Measurements from ENCODE around the gene CD3D.
"Not testable (repeated sequence)": the region's sequence is repeated elsewhere in the genome, so short reads cannot be mapped to it uniquely, and the experiment has no call there.

The CD3D gene

DNA sequence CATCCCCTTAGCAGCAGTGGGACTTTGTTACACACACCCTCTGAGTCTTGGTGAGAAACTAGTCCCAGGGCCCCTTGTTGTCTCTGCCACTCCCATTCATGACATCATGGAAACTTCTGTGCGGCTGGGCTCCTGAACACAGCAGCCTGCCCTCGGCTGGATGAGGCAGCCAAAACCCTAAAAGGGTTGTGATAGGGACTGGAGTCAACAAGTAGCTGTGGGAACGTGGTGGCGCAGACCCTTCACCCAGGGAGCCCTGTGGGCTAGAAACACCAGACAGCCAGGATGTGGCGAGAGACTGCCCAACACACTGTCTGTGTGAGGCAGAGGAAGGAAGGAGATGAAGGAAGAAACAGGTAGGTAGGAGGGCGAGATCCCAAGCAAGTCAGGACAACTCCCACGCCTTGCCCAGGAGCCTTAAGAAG lies 3.9 kb downstream of the CD3D start:
- DNase-seq: no peak

DNA sequence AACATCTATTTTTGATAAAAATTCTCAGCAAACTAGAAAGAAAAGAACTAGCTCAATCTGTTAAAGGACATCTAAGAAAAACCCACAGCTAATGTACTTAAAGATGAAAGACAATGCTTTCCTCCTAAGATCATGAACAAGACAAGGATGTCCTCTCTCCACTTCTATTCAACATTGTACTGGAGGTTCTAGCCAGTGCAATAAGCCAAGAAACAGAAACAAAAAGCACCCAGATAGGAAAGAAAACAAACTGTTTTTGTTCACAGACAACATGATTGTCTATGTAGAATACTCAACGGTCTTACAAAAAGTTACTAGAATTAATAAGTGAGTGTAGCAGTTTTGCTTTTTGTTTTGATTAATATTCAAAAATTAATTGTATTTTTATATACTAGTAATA lies 7.8 kb downstream of the CD3D start:
- DNase-seq: no peak

DNA sequence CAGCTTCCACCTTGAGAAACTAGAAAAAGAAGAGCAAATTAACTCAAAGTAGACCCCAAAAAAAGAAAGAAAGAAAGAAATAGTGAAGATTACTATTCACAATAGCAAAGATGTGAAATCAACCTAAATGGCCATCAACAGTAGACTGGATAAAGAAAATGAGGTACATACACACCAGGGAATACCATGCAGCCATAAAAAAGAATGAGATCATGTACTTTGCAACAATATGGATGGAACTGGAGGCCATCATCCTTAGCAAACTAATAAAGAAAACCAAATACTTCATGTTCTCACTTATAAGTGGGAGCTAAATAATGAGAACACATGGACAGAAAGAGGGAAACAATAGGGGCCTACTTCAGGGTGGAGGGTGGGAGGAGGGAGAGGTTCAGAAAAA lies 13.8 kb downstream of the CD3D start:
- DNase-seq: no peak

DNA sequence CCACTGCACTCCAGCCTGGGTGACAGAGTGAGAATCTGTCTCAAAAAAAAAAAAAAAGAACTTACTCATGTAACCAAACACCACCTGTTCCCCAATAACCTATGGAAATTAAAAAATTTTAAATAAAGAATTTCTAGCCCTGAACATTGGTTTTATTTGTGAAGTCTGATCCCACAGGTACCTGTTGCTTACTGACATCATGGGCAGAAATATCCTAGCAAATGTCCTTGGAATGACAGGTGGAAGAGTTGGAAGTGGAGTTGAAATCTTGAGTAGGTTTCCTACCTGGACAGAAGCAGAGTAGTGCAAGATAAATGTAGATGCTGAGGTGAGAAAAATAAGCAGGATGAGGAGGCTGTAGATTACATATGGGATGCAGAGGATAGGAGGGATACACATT lies 17.2 kb downstream of the CD3D start:
- no peak for DNase-seq

DNA sequence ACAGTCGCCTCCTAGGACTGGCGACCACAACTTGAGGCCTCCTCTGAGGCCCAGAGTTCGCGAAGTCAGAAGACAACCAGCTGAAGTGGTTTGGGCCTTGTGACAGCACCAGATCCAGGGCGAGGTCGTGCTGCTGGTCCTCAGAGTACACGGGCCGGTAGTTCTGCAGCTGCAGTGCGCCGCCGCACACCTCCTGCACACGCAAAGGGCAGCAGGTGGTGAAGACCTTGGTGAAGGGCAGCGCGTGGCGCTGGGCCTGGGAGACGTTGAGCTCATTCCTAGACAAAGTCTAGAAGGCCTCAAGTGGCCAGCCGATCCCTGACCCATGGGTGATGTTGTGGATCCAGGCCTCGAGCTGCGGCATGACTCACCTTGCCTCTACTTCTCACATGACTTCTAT lies 19.8 kb downstream of the CD3D start:
- DNase-seq: no peak

DNA sequence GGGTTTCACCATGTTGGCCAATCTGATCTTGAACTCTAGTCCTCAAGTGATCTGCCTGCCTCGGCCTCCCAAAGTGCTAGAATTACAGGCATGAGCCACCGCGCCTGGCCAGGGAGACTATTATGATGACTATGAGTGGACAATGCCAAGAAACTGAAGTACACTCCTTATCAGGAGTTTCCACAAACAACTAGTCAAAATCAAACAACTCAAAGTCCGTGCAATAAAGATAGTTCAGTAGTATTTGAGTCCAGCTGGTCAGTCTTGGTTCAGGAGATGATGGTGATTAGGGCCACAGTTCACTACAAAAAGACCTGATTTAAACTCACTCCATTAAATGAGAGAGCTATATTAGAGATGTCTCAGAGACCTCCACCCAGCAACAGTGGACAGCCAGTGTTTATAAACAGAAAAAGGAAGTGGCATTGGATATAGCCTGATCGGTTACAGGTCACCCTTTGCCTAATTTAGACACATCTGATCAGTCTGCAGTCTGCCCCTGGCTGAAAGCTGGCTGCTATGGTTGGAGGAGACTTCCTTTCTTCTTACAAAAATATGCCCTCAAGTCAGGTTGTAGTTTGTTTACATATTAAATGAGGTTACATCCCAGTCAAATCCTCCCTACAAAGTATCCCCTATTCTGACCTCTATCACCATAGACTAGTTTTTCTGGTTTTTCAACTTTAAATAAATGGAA lies 21.0 kb downstream of the CD3D start:
- DNase-seq: no peak

DNA sequence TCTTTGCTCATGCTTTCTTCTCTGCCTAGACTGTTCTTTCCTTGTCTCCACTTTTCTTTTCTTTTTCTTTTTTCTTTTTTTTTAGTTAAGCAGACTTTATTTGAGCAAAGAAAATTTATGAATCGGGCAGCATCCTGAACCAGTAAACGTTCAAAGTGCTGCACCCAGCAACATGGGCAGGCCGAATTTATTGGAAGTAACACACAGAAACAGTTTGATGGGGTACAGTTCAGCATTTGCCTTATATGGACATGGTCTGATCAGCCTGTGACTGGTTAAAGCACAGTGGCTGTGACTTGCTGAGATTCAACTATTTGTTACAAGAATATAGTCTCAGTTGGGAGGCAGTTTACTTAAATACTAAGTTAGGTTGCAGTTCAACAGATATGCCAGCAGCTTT lies 22.0 kb downstream of the CD3D start:
- no peak for DNase-seq

DNA sequence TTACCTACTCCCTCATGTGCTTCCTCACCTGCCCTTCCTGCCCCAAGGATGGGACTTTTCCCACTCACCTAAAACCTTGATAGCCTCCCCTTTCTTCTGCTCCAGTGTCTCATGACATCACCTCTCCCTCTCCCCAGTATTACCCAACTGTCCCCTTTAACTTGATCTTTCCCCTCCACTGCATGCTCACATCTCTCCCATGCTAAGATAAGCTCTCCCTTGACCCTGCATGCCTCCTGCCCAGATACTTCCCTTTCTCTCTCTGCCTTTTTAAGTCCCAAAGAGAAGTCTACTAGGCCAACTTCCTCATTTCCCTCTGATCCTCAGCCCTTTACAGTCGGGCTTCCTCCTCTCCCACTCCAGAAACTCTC lies 23.2 kb downstream of the CD3D start:
- no peak for DNase-seq

DNA sequence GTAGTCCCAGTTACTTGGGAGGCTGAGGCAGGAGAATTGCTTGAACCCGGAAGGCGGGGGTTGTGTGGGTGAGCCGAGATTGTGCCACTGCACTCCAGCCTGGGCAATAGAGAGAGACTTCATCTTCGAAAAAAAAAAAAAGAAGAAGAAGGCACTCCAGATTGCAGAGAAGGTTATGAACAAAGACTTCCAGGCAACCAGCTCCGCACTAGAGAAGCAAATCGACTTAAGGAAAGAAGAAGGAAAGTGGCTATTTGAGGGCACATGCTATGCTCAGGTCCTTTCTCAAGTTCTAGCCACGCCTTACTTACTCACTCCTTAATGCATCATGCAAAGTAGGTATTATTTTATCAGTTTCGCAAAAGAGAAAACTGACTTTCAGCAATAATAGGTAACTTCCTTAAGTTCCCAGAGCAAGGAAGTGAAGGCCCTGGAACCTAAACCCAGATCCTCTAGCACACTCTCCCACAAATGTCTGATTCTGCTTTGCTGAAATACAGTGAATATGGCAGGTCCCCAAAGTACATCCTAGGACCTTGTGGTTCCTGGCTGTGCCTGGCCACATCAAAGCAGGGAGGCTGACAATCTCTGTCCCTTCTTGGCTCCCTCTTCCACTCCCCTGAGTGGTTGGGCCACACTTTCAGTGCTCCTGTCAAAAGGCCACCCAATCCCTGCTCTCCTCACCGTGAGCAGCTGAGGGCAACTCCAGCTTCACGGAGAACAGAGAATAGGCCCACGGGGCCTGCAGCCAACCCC lies 23.7 kb downstream of the CD3D start:
- no peak for DNase-seq

DNA sequence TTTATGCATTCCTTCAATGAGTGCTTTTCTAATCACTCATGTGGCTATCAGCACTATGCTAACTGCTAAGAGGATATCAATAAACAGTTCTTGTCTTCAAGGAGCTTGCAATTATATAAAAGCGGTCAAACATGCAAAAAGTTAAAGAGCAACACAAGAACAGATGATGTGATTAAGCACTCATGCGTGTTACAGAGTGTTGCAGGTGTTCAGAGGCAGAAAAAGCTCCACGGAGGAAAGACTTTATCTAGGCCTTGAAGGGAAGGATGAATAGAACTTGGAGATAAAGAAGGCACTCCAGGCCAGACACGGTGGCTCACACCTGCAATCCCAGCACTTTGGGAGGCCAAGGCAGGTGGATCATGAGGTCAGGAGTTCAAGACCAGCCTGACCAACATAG lies 24.4 kb downstream of the CD3D start:
- DNase-seq: no peak

DNA sequence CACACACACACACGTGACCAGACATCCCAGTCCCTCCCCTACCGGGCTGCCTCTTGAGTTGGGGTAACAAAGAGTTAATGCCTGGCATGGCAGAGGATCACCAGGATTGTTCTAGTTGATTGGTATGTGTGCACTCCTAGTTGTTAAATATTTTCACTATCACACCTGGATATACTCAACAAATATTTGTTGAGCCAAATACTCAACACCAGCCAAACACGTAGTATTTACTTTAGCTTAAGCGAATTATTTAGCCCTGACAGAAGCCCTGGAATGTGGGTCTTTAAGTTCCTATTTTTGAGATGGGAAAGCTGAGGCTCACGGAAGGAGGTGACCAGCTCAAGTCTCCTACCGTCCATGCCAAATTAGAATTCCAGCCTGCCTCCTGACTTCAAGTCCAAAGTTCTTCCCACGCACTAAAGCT lies 27.5 kb downstream of the CD3D start:
- DNase-seq: no peak

DNA sequence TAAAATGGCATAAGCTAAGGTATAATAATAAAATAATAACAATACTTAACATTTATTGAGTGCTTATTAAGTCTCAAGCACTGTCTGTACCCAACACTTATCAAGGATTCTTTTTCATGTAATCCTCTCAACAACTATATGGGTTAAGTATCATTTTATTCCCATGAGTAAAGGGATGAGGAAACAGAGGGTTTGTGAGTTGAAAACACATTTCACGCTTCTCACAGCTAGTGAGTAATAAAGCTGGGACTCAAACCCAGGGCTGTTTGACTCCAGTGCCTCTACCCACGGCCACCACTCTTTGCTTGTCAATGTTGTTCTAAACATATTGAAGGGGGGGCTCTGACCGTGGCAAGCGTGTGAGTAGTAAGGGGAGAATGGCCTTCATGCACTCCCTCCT lies 29.3 kb downstream of the CD3D start:
- DNase-seq: peak; percentile 11

DNA sequence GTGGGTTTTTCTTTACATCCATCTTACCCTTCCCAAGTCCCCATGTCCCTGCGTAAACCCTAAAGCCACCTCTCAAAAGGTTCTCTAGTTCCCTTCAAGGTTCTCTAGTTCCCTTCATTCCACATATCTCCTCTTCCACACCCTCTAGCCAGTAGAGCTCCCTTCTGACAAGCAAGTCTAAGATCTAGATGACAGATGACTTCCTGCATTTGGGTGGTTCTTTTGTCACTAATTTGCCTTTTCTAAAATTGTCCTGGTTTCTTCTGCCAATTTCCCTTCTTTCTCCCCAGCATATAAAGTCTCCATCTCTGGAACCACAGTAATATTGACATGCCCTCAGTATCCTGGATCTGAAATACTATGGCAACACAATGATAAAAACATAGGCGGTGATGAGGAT lies 30.2 kb downstream of the CD3D start:
- DNase-seq: no peak

DNA sequence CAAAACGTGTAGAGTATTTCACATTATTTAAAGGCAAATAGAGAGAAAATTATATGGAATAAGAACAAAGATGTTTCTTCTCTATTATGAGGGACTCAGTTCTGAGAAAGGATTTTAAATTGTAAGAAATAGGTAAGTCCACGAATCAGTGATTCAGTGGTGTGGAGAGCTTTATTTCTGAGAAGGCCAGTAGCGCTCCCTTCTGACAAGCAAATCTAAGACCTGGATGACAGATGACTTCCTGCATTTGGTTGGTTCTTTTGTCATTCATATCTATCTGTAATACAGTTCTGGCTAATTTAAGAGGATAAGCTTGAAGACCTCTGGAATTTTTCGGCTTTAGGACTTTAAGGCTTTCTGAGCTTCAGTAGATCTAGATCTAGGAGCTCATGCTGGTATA lies 31.0 kb downstream of the CD3D start:
- no peak for DNase-seq

DNA sequence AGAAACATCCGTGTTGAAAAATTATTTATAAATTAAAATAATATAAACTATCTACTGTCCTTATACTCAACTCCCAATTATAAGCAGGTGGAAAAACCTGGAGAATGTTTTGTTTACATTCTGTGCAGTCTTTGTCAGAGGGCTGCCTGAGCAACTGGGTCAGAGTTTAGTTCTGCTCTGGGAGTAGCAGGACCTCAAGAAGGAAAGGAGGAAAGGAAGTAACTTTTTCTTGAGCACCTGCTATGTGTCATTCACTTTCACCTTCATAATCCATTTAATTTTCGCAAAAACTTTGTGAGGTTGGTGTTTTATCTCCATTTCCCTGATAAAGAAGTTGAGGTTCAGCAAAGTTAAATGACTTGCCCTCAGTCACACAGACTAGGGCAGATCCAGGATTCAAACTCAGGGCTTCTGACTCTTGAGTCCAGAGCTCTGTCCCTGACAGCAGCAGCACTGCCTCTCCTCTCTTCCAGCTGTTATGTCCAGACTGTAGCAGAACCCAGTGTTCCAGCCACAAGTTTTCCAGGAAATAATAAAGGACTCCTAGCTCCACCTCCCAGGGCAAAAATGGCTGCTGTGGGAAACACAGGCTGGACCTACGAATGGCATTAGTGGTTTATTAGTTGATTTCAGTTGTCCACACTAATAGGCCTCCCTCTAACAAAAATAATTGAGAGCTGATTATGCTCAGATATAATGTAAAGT lies 31.6 kb downstream of the CD3D start:
- DNase-seq: no peak

DNA sequence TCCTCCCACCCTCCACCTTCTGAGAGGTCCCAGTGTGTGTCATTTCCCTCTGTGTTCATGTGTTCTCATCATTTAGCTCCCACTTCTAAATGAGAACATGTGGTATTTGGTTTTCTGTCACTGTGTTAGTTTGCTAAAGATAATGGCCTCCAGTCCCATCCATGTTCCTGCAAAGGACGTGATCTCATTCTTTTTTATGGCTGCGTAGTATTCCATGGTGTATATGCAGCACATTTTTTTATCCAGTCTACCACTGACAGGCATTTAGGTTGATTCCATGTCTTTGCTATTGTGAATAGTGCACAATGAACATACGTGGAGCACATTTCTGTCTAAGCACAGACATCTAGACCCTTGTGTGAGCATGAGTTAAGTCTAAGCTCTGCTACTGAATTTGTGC lies 32.2 kb downstream of the CD3D start:
- no peak for DNase-seq

DNA sequence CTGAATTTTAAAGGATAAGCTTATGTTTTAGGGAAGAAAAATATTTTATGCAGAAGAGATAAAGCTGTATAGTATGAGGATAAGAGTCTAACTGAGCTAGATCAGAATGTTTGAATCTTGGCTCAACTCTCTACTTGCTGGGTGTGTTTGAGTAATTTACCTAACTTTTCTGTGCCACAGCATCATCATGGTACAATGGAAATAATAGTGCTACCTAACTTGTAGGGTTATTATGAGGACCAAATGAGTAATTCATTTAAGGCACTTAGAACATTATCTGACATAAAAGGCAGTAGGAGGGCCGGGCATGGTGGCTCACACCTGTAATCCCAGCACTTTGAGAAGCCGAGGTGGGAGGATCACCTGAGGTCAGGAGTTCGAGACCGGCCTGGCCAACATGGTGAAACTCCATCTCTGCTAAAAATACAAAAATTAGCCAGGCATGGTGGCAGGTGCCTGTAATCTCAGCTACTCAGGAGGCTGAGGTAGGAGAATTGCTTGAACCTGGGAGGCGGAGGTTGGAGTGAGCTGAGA lies 33.4 kb downstream of the CD3D start:
- not testable (repeated sequence) for DNase-seq

DNA sequence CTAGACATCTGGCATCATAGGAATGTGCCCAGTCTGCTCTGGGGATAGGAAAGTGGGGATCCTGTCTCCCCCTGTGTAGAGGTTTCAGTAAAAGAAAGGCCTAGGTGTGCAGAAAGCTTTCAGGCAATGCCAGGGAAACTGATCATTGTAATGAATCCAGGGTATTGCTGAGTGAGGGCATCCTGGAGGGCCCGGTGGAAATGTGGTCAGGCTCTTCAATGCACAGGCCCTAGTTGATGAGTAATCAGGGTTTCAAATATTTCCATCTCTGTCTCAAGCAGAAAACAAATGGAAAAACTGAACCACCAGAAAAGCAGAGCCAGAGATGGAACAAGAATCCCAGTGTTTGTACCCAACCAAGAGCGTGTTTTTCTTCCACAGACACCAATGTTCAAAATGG lies 35.9 kb downstream of the CD3D start:
- DNase-seq: no peak

DNA sequence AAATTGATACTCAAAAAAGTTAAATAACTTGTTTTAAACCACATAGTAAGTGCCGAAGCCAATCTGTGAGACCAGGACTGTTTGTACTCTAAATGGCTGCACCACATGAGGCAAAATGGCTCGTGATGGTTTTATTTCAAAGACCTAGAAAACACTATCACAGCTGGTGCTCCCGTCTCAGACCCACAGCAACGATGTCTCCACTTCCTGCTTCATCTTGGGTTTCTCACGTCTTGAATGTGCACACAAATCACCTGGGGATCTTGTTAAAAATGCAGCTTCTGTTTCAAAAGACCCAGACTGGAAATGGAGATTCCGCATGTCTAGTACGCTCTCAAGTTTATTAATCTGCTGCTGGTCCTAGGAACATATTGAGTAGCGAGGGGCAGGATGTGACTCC lies 36.8 kb downstream of the CD3D start:
- no peak for DNase-seq

DNA sequence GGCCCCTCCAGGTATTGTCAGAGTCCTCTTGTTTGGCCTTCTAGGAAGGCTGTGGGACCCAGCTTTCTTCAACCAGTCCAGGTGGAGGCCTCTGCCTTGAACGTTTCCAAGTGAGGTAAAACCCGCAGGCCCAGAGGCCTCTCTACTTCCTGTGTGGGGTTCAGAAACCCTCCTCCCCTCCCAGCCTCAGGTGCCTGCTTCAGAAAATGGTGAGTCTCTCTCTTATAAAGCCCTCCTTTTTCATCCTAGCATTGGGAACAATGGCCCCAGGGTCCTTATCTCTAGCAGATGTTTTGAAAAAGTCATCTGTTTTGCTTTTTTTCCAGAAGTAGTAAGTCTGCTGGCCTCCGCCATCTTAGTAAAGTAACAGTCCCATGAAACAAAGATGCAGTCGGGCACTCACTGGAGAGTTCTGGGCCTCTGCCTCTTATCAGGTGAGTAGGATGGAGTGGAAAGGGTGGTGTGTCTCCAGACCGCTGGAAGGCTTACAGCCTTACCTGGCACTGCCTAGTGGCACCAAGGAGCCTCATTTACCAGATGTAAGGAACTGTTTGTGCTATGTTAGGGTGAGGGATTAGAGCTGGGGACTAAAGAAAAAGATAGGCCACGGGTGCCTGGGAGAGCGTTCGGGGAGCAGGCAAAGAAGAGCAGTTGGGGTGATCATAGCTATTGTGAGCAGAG lies 37.8 kb downstream of the CD3D start, which contains the start of gene CD3E:
Gene CD3E (plus strand): TSS at position 163 of the 681 bp plus-strand sequence. CDS start 223 bp downstream, at position 386.
- DNase-seq: no peak

DNA sequence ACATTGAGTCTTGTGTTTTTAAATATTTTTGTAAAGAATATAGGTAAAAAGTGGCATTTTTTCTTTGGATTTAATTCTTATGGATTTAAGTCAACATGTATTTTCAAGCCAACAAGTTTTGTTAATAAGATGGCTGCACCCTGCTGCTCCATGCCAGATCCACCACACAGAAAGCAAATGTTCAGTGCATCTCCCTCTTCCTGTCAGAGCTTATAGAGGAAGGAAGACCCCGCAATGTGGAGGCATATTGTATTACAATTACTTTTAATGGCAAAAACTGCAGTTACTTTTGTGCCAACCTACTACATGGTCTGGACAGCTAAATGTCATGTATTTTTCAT lies 38.3 kb downstream of the CD3D start:
- DNase-seq: no peak

DNA sequence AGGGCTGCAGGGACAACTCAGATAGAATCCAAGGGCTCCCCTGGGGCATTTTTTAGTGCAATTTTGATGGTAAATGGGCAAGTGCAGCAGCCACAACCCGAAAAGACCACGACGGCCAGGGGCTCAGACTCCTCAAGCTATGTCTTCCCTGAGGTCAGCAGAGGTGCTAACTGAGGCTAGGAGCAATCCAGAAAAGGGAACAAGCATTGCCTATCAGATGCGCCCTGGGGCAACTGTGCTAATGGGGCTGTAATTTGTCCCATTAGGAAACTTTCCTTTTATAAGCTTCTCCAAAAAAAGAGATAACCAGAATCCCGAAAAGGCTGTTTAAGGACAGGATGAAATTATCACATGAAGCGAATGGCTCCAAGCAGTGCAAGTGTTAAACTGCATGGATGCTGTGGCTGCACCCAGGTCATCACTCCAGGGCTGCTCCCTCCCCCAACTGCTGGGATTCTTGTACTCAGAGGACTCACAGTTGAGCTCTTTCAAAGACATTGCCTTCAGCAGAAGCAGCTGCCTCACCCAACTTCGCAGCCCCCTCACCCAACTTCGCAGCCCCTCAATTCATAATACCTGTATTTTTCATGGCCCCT lies 40.8 kb downstream of the CD3D start:
- no peak for DNase-seq
